HG03045 (cell line): Measurements from ENCODE around the gene TBC1D19.
"Not testable (repeated sequence)": the region's sequence is repeated elsewhere in the genome, so short reads cannot be mapped to it uniquely, and the experiment has no call there.

Experiments used
- ATAC-seq: cut with Tn5 transposase; IDR thresholded peaks from one replicate; pipeline ENCODE4 v1.9.1; 2021; ENCODE audit warnings: mild to moderate bottlenecking, moderate library complexity; ENCODE audit not compliant: unreplicated experiment

Gene TBC1D19, protein sequence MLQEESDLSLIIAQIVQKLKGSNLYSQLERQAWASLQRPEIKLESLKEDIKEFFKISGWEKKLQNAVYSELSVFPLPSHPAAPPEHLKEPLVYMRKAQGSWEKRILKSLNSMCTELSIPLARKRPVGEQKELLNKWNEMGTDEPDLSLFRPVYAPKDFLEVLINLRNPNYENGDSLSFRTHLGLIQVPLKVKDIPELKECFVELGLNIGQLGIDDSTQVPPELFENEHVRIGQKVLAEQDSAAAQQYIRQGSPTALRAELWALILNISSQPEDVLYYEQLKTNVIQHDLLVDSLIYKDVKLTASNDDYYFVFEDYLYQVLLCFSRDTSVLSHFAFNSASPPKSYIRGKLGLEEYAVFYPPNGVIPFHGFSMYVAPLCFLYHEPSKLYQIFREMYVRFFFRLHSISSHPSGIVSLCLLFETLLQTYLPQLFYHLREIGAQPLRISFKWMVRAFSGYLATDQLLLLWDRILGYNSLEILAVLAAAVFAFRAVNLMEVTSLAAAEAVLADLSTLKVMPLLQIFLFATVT

DNA sequence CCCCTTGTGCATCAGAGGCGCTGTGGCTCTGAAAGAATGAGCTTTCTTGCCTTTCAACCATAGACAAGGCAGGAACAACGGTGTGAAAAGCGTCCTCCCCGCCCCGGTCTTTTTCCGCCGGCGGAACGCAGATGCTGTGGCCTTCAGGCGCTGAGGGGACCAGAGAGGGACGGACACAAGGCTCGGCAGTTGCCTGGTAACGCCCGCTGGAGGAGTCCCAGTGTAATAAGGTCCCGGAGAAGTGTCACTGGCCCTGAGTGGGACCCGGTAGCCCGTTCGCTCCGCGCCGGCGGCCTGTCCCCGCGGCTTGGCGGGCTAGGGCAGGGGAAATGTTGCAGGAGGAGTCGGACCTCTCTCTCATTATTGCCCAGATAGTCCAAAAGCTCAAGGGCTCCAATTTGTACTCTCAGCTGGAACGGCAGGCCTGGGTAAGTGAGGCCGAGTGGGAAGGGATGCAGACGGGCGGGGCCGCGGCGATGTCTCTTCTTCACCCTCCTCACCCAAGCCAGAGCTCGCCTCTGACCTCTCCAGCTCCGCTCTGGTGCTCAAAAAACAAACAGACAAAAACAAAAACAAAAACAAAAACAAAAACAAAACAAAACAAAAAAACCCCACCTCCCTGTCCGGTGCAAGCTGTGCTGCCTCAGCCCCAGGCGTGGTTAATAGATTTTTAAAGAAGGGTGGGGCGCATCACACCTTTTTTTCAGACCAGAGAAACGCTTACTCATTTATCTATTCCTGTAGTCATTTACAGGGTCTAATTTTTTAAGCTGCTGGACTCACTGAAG, at the start of gene TBC1D19:
Gene TBC1D19, plus strand, starts transcription at position 220 of the 788 bp plus-strand sequence. Its CDS starts 110 bp downstream, at position 330.
- peak; percentile 100 for ATAC-seq

DNA sequence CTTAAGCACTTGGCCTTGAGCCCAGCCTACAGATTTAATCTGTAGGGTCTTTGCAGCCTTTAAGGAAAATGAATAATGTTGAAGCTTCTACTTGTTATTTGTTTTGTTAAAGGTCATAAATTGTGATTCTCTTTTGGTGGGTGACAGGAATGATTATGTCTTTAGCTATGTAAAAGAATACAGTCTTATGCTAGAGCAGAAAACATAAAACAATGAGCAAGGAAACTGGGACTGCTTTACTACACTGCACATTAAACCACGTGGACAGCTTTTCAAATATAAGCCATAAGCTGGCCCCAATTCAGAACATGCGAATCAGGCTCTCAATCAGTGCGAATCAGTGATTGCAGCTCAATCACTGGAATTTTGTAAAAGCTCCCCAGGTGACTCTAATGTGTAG, 40.9 kb upstream of the TBC1D19 start:
- ATAC-seq: no peak

DNA sequence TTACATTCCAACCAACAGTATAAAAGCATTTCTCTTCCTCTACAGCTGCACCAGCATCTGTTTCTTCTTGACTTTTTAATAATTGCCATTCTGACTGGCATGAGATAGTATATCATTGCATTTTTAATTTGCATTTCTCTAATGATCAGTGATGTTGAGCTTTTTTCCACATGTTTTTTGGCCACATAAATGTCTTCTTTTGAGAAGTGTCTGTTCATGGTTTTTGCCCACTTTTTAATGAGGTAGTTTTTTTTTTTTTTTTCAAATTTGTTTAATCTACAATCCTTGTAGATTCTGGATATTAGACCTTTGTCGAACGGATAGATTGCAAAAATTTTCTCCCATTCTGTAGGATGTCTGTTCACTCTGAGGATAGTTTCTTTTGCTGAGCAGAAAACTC, 39.5 kb upstream of the TBC1D19 start:
- no peak for ATAC-seq

DNA sequence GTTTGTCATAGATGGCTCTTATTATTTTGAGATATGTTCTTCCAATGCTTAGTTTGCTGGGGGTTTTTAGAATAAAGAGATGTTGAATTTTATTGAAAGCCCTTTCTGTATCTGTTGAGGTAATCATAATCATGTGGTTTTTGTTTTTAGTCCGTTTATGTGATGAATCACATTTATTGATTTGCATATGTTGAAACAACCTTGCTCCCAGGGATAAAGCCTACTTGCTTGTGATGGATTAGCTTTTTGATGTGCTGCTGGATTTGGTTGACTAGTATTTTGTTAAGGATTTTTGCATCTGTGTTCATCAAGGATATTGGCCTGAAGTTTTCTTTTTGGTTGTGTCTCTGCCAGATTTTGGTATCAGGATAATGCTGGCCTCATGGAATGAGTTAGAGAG, 35.5 kb upstream of the TBC1D19 start:
- ATAC-seq: not testable (repeated sequence)

DNA sequence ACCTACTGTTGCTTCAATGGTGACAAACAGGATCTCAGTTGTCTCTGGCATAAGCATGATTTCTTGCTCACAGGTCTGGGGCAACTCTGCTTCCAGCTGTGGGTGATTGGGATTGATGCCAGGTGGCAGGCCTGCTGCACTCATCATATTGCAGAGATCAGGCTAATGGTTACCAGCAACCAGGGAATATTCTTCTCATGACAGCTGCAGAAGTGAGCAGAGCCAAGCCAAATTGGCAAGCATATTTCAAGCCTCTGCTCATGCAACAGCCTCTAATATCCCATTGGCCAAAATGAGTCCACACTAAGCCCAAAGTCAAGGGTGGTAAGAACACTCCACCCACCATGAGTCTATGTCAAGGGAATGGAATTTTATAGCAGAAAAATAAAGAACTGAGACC, 26.7 kb upstream of the TBC1D19 start:
- ATAC-seq: no peak

DNA sequence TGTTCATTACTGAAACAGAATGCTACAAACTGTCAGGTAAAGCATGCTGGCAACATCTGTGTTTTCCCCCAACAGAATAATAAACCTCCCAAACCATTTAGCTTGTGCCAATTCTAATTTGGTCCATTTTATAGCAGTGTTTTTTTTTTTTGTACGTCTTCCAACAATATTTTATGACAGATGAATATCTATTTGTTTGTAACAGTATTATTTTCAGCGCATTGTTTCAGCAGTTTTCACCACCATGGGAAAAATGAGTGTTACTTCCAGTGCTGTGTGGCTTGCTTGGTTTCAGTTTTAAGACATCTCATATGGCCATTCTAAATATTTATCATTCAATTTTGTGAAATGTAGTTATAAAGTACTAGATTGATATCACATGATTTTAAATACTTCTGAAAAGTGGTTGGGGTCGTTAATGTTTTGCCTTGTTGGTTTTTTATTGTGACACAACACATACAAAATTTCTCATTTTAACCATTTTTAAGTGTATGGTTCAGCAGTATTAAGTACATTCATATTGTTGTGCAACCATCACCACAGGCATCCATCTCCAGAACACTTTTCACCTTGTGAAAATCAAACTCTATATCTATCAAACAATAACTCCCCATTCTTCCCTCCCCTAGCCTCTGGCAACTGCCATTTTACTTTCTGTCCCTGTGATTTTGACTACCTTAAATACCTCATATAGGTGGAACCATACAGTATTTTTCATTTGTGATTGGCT, 25.6 kb upstream of the TBC1D19 start:
- ATAC-seq: no peak

DNA sequence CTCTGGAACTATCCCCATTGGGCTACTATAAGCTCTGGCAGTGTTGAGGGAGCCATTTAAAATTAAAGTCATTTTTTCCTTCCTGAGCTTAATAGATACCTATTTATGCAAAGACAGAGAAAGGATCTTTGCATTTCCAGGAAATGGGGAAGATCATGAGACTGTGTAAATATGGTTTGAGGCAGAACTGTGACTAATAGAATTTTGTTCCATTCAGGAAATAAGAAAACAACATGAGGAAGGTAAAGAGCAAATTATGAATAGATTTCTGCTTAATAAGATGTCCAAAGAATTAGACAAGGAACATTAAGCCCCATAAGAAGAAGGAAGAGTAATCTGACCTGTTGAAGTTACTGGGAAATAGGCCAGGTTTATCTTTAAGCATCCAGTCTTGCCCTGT, 17.8 kb upstream of the TBC1D19 start:
- ATAC-seq: no peak

DNA sequence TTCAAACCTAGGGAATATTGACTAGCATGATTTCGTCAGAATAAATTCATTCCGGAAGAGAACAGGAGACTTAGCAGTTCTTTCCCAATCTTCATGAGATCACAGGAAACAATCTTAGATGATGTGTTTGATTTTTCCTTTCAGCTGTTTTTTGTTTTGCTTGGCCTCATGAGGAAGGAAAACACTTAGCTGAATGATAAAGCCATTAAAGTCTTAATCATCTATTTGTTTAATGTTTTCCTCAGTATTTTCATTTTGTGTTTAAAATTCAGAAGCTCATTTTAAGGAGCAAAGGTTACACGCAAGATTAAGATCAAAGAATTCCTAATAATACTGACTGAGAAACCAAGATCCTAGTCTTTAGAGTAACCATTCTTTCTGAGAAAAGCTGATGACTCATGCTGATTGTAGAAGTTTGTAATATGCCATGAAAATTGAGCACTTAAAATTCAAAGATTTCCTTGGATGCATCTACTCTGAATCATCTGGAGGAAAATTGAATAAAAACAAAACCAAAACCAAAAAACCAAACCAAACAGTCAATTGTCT, 15.4 kb upstream of the TBC1D19 start:
- ATAC-seq: no peak

DNA sequence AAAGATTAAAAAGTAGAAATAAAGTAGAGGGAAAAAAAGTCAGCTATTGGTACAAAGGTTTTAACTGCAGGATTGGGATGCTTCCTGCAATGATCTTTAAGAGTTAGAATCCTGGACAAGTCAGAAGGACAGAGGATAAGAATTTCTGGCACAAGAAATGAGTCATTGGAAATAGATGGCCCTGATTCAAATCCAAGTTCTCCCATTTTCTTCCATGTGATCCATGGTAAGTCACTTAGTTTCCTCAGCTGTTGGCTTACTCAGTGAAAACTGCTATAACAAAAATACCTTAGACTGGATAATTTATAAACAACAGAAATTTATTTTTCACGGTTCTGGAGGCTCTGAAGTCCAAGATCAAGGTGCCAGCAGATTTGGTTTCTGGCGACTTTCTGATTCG, 13.3 kb upstream of the TBC1D19 start:
- ATAC-seq: no peak

DNA sequence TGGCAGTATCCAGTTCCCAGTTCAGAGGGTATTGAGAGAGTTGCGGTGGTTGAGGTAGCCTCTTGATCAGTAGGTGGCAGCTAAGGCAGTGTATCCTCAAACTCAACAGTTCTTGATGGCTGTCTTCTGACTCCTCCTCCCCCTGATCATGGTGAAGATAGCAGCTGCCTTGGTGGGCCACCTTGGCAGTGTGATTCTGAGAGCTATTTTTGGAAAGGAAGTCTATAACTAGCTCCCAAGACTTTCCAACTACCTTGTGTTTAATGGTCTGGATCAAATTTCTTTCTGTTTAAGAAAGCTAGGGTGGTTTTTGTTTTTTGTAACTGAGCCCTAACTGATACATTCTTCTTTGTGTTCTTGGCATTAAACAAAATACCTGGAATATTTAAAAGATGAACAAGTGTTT, 10.5 kb upstream of the TBC1D19 start:
- no peak for ATAC-seq

DNA sequence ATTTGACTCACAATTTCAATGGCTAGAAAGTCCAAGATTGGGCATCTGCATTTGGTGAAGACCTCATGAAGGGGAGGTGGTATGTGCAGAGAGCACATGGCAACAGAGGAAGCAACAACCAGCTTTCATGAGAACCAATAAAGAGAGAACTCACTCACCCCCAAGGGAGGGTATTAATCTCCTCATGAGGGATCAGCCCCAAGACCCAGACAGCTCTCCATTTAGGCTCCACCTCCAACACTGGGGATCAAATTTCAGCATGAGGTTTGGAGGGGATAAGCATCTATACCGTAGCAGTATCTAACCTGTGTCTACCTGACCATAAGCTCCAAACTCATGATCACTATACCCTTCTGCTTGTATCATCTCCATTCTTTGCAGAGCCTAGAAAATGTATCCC, 9.3 kb upstream of the TBC1D19 start:
- ATAC-seq: no peak

DNA sequence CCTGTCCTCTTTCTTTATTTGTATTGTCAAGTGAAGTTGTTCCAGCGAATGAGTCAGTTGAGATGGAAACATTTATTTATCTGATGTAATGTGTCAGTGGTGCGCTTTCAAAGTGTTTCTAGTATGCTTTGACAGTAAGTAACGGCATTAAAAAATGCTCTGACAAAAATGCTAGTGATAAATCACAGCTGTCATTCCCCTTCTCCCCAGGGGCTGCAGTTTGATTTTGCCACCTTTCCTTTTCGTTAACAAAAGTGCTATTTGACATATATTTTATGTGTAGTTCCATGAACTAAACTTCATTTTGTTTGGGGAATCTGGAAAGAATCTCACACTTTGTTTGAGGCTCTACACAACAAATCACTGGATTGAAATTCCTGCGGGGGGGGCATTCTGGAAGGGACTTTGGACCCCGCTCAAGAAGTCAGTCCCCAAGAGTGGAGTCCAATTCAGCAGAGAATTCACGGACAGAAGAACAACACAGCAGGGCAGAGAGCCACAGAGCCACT, 7.6 kb upstream of the TBC1D19 start:
- ATAC-seq: no peak

DNA sequence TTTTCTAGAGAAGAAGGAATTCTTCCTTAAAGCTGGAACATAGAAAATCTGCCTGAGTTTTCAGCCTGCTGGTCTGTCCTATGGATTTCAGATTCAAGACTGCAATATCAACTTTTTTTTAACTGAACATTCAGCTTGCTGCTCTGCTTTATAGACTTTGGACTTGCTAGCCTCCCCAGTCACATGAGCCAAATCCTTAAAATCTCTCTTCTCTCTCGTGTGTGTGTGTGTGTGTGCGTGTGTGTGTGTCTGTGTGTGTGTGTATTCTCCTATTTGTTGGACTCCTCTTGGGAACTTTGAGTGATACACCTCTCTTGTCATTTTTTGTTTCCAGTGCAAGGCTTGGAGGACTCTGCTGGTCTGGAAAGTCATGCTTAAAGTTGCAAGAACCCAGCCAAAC, 6.8 kb upstream of the TBC1D19 start:
- no peak for ATAC-seq

DNA sequence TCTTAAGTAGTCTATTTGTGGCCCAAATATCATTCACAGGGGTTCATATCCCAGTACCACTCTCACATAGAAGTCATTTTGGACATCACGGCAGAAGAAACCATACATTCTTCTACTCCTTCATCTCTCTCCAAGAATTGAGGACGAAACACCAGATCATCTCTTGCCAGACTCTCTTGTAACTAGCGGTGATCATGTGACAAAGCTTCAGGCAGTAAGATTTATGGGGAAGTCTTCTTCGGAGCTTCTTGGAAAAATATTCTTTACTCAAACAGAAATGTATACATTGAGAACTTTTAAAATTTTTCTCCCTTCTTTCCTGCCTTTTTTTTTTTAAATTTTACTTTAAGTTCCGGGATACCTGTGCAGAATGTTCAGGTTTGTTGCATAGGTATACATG, 4.7 kb upstream of the TBC1D19 start:
- no peak for ATAC-seq

DNA sequence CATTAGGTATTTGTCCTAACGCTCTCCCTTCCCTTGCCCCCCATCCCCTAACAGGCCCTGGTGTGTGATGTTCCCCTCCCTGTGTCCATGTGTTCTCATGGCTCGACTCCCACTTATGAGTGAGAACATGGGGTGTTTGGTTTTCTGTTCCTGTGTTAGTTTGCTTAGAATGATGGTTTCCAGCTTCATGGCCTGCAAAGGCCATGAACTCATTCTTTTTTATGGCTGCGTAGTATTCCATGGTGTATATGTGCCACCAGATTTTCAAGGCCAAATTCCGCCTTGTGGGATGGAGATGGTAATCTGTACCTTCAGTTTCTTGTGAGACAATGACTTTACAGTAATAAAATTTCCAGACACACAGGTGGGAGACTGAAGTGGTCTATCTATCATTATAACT, 2.5 kb upstream of the TBC1D19 start:
- not testable (repeated sequence) for ATAC-seq

DNA sequence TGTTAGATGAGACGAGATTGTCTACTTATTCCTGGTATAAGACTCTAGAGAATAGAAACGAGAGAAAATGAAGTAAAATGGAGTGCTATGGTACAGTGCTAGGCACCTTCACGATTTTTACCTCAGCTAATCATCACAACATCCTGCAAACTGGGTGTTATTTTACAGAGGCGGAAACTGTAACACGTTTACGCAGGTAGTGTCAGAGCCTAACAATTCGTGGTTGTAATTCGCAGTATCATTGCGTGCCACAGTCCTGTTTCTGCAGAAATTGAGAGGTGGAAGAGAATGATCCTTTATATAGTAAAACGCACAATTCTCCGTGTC, 383 bp upstream of the TBC1D19 start:
- peak; percentile 51 for ATAC-seq

DNA sequence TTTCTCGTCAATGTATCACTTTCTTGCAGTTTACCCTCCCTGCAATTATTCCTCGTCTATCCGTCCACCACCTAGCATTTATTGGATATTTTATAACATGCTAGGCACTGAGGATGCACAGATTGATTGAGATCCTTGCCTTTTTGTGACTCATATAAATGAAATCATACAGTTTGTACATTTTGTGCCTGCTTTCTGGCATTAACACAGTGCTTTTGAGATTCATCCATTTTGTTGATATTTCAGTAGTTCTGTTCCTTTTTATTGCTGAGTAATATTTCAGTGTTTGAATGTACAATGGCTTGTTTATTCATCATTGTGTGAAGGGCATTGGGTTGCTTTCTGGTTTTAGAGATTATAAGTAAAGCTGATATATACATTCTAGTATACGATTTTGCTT, 841 bp downstream of the TBC1D19 start:
- no peak for ATAC-seq

DNA sequence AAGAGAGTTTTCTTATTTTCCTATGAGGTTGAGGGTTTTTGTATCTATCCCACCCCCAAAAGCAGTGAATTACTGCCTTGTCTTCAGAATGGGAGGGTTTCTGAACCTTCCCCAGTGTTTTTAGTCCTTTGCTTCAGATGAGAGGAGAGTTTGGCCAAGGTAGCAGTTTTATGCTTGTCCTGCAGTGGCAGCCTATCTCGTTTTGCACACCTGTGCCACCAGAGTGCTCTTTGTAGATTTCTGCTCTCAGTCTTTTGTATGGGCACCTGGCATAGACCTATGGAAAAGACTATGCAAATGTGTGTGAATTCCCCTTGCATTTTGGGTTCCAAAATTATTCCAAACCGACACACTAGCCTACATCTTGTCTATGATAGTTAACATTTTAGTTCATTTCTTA, 5.8 kb downstream of the TBC1D19 start:
- ATAC-seq: no peak

DNA sequence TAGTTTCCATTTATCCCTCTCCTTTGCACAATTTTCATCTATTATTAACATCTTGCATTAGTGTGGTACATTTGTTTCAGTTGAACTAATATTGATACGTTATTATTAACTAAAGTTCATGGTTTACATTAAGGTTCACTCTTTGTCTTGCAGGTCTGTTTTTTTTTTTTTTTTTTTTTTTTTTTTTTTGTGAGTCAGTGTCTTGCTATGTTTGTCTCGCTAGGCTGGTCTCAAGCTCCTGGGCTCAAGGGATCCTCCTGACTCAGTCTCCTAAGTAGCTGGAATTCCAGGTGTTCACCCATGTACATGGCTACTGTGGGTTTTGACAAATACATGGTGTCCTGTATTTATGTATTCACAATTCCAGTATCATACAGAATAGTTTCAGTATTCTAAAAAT, 6.8 kb downstream of the TBC1D19 start:
- no peak for ATAC-seq

DNA sequence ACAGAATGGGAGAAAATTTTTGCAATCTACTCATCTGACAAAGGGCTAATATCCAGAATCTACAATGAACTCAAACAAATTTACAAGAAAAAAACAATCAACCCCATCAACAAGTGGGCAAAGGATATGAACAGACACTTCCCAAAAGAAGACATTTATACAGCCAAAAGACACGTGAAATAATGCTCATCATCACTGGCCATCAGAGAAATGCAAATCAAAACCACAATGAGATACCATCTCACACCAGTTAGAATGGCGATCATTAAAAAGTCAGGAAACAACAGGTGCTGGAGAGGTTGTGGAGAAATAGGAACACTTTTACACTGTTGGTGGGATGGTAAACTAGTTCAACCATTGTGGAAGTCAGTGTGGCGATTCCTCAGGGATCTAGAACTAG, 9.7 kb downstream of the TBC1D19 start:
- not testable (repeated sequence) for ATAC-seq

DNA sequence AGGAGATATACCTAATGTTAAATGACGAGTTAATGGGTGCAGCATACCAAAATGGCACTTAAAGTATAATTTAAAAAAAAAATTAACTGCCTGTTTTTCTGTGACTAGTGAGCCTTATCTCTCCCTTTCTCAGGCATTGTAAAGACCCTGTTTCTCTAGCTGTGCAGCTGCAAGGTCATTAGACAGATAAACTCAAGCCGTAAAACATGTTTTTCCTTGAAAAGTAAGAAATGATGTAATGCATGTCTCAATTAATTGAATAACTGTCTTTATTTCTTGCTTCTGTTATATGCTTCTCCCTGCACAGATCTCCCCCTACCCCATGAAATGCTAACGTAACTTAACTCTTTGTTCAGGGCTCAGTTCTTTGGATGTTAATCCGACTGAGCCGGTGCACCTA, 10.5 kb downstream of the TBC1D19 start:
- ATAC-seq: no peak
